ENCODE data around the gene AKR1C1. TPM values are rescaled to one million over a fixed set of nuclear protein-coding genes. Genes with fewer than 3 reads are reported as not detected.

AKR1C1 gene
- total RNA-seq, 2 donors from 2014 or later: 12.8 to 88.1 TPM

Other genes with a start within 250 kb of the AKR1C1 start
- gene AKR1E2, start 137.2 kb upstream of the AKR1C1 start, total RNA-seq: 1 to 10 TPM; 4.8 to 5.7 TPM
- gene AKR1C2, start 40.4 kb downstream of the AKR1C1 start, total RNA-seq: 10 to 100 TPM; 18.8 to 65.4 TPM
- 100 to 1,000 TPM; 173 to 682 TPM for gene AKR1C3, start 131.0 kb downstream of the AKR1C1 start, total RNA-seq
- gene AKR1C8, start 221.7 kb downstream of the AKR1C1 start, total RNA-seq: not detected
- not detected for gene AKR1C4, start 233.4 kb downstream of the AKR1C1 start, total RNA-seq